OCI-LY3 (cell line): Measurements from ENCODE around the gene LSM14A.

ENCODE experiments used
- H2AFZ ChIP-seq: fragments of 200-600, 300-600 bp; shearing (Covaris generic); 2 replicates; pipeline ENCODE4 v1.6.0; 2014; ENCODE audit warnings: antibody characterized with exemption, low read depth, low read length
- H3K27ac ChIP-seq: fragments of 200-600, 300-600 bp; sonication (generic); 2 replicates; pipeline ENCODE4 v1.5.1; 2014; ENCODE audit warnings: mild to moderate bottlenecking, low read length, moderate library complexity, mixed read lengths
- H3K27me3 ChIP-seq: fragments of 200-600, 300-600 bp; sonication (generic); 2 replicates; pipeline ENCODE4 v1.6.1; 2014; ENCODE audit warnings: low read depth, low read length, mixed read lengths
- H3K36me3 ChIP-seq: fragments of 200-600, 300-600 bp; sonication (generic); replicated peaks from 2 replicates; pipeline ENCODE3; 2014; ENCODE audit warnings: low read depth, low read length, mixed read lengths
- H3K4me1 ChIP-seq: fragments of 300-600, 200-600 bp; sonication (generic); 2 replicates; pipeline ENCODE4 v1.6.1; 2014; ENCODE audit warnings: low read length, mixed read lengths
- H3K4me2 ChIP-seq: fragments of 200-600, 300-600 bp; sonication (generic); 2 replicates; pipeline ENCODE4 v1.6.1; 2014; ENCODE audit warnings: low read length, mixed read lengths
- H3K4me3 ChIP-seq: fragments of 300-600, 200-600 bp; sonication (generic); 2 replicates; pipeline ENCODE4 v1.5.1; 2014; ENCODE audit warnings: antibody characterized with exemption, mild to moderate bottlenecking, low read length, moderate library complexity
- H3K79me2 ChIP-seq: fragments of 300-600, 200-600 bp; shearing (Covaris generic); 2 replicates; pipeline ENCODE4 v1.6.1; 2014; ENCODE audit warnings: mild to moderate bottlenecking, low read length, mixed read lengths
- H3K9ac ChIP-seq: fragments of 300-600, 200-600 bp; shearing (Covaris generic); 2 replicates; pipeline ENCODE4 v1.6.0; 2014; ENCODE audit warnings: mild to moderate bottlenecking, low read length, moderate library complexity
- H3K9me3 ChIP-seq: fragments of 200-600, 300-600 bp; shearing (Covaris generic); 2 replicates; pipeline ENCODE4 v1.6.1; 2014; ENCODE audit warnings: low read length, mixed read lengths; ENCODE audit not compliant: insufficient read depth
- H4K20me1 ChIP-seq: fragments of 200-600, 300-600 bp; sonication (generic); 2 replicates; pipeline ENCODE4 v1.6.1; 2016; ENCODE audit warnings: low read length, mixed read lengths; ENCODE audit not compliant: insufficient read depth
- EZH2phosphoT487 ChIP-seq: fragments of 200-600 bp; shearing (Covaris generic); IDR thresholded peaks from 2 replicates; pipeline ENCODE4 v1.6.1; 2018; ENCODE audit warnings: antibody characterized with exemption, mixed run types, low read depth
- TF ChIP-seq, protein P1 (sequence below): fragments of 200-600, 300-600 bp; sonication (generic); IDR thresholded peaks from 2 replicates; pipeline ENCODE4 v1.5.1; 2014; ENCODE audit warnings: antibody characterized with exemption, low read length, low read depth

LSM14A gene

GRCh38 chr19:34257559-34257924 is 85.2 kb downstream of the LSM14A start:
- H3K9ac ChIP-seq = no peak overlapping the region
- no peak overlapping the region for H2AFZ ChIP-seq
- no peaks in the 10 kb centered on the region for H3K27me3 ChIP-seq
- no peak overlapping the region for H3K4me3 ChIP-seq
- peaks cover 4% of the 10 kb centered on the region for H3K36me3 ChIP-seq
- TF ChIP-seq, protein P1, sequence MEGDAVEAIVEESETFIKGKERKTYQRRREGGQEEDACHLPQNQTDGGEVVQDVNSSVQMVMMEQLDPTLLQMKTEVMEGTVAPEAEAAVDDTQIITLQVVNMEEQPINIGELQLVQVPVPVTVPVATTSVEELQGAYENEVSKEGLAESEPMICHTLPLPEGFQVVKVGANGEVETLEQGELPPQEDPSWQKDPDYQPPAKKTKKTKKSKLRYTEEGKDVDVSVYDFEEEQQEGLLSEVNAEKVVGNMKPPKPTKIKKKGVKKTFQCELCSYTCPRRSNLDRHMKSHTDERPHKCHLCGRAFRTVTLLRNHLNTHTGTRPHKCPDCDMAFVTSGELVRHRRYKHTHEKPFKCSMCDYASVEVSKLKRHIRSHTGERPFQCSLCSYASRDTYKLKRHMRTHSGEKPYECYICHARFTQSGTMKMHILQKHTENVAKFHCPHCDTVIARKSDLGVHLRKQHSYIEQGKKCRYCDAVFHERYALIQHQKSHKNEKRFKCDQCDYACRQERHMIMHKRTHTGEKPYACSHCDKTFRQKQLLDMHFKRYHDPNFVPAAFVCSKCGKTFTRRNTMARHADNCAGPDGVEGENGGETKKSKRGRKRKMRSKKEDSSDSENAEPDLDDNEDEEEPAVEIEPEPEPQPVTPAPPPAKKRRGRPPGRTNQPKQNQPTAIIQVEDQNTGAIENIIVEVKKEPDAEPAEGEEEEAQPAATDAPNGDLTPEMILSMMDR = no peak
- no peak for TF ChIP-seq EZH2phosphoT487
- H3K27ac ChIP-seq = no peak overlapping the region
- no peak overlapping the region for H3K4me2 ChIP-seq
- H4K20me1 ChIP-seq = no peaks in the 10 kb centered on the region
- H3K4me1 ChIP-seq = peaks cover 18% of the 10 kb centered on the region
- no peaks in the 10 kb centered on the region for H3K9me3 ChIP-seq
- peaks cover 21% of the 10 kb centered on the region for H3K79me2 ChIP-seq

DNA sequence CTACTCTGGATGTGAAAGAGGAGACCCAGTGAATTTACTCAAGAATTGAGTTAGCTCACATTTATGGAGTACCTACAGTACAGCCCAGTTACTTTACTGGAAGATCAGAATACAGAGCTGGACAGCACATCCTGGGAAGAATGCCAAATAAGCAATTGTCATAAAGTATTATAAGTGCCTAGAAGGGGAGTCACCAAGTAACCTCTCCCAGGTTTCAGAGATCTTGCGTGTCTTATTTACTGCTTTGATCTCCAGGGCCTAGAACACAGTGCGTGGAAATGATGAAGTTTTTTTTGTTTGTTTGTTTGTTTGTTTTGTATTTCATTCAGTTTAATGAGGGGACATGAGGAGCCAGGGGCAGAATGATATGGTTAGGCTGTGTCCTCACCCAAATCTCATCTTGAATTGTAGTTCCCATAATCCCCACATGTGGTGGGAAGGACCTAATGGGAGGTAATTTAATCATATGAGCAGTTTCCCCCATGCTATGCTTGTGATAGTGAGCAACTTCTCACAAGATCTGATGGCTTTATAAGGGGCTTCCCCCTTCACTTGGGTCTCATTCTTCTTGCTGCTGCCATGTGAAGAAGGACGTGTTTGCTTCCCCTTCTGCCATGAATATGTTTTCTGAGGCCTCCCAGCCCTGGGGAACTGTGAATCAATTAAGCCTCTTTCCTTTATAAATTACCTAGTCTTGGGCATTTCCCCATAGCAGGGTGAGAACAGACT is 87.2 kb downstream of the LSM14A start:
- peaks cover 4% of the 10 kb centered on the region for H3K36me3 ChIP-seq
- peaks cover 14% of the 10 kb centered on the region for H3K4me1 ChIP-seq
- no peak overlapping the region for H2AFZ ChIP-seq
- H3K27ac ChIP-seq = no peak overlapping the region
- peaks cover 26% of the 10 kb centered on the region for H3K79me2 ChIP-seq
- no peaks in the 10 kb centered on the region for H3K9me3 ChIP-seq
- TF ChIP-seq, protein P1 = no peak
- TF ChIP-seq EZH2phosphoT487 = no peak
- H3K4me3 ChIP-seq = no peak overlapping the region
- H4K20me1 ChIP-seq = no peaks in the 10 kb centered on the region
- no peak overlapping the region for H3K9ac ChIP-seq
- H3K27me3 ChIP-seq = no peaks in the 10 kb centered on the region
- H3K4me2 ChIP-seq = no peak overlapping the region

GRCh38 chr19:34260771-34261173 is 88.5 kb downstream of the LSM14A start:
- H3K4me3 ChIP-seq = no peak overlapping the region
- H4K20me1 ChIP-seq = peaks cover 3% of the 10 kb centered on the region; the same call in 1 of the 2 replicates
- H3K27ac ChIP-seq = no peak overlapping the region
- TF ChIP-seq, protein P1 = no peak
- TF ChIP-seq EZH2phosphoT487 = no peak
- H3K27me3 ChIP-seq = no peaks in the 10 kb centered on the region
- no peak overlapping the region for H2AFZ ChIP-seq
- H3K4me2 ChIP-seq = no peak overlapping the region
- peaks cover 9% of the 10 kb centered on the region; the same call in 1 of the 2 replicates for H3K4me1 ChIP-seq
- no peaks in the 10 kb centered on the region for H3K9me3 ChIP-seq
- H3K9ac ChIP-seq = no peak overlapping the region
- peaks cover 17% of the 10 kb centered on the region for H3K79me2 ChIP-seq
- peaks cover 4% of the 10 kb centered on the region for H3K36me3 ChIP-seq

- Histone ChIP-seq H3K4me3 (no peak overlapping the region), H3K27me3 (no peaks in the 10 kb centered on the region), H3K4me2 (no peak overlapping the region), H3K36me3 (peaks cover 4% of the 10 kb centered on the region), H3K27ac (no peak overlapping the region), H4K20me1 (peaks cover 3% of the 10 kb centered on the region; the same call in 1 of the 2 replicates), H3K4me1 (peaks cover 9% of the 10 kb centered on the region; the same call in 1 of the 2 replicates), H3K9me3 (no peaks in the 10 kb centered on the region), H3K9ac (no peak overlapping the region), H3K79me2 (peaks cover 12% of the 10 kb centered on the region), H2AFZ (no peak overlapping the region)
- TF ChIP-seq, protein P1 = no peak
- TF ChIP-seq EZH2phosphoT487 = no peak
These were observed 89.2 kb downstream of the LSM14A start for GRCh38 chr19:34261334-34262109.
